Tibial artery (tissue), 4 donors: ENCODE results near the gene G2E3.

Source experiments
- DNase-seq, 2 donors: peaks; one replicate each; pipeline ENCODE4 v3.0.0-alpha.2; 2019
- H3K27ac ChIP-seq, 2 donors: fragments of 200-600 bp; sonication (generic) in 1 of 2; 1 replicate in 1 of 2; 2 replicates in 1 of 2; pipeline ENCODE4 v1.5.1; 2018 to 2019; ENCODE audit warnings: mild to moderate bottlenecking in 1 of 2
- H3K27me3 ChIP-seq, 2 donors: fragments of 200-600 bp; sonication (generic) in 1 of 2; one replicate each; pipeline versions ENCODE4 v1.5.1 to v1.6.0; 2016 to 2019
- H3K36me3 ChIP-seq, 3 donors: fragments of 200-600 bp; sonication (generic) in 2 of 3; one replicate each; pipeline ENCODE4 v1.5.1; 2016 to 2019; ENCODE audit warnings: mild to moderate bottlenecking in 2 of 3
- H3K4me1 ChIP-seq, 4 donors: fragments of 200-600 bp; sonication (generic) in 2 of 4; 1 replicate in 3 of 4; 2 replicates in 1 of 4; pipeline ENCODE4 v1.5.1; 2016 to 2019
- H3K4me3 ChIP-seq, 2 donors: fragments of 200-600 bp; sonication (generic) in 1 of 2; 1 replicate in 1 of 2; 2 replicates in 1 of 2; pipeline ENCODE4 v1.5.1; 2018 to 2019; ENCODE audit warnings: mild to moderate bottlenecking in 2 of 2
- H3K9me3 ChIP-seq, 3 donors: fragments of 200-600 bp; sonication (generic) in 1 of 3; one replicate each; pipeline ENCODE4 v1.5.1; 2016 to 2019
- intact Hi-C: fragments of 100-400 bp; cut with DNase I; formaldehyde crosslinking; loops from one replicate; pipeline ENCODE4 v1.15.0; 2023; ENCODE audit warnings: low total_unique reads
- TF ChIP-seq, protein P1 (sequence below), 2 experiments: fragments of 200-600 bp in 1 of 2; fragments of 450-650 bp in 1 of 2; IDR thresholded peaks; one replicate each; pipeline ENCODE4 v1.5.1; 2017 to 2019; ENCODE audit warnings: antibody characterized with exemption in 2 of 2, mild to moderate bottlenecking in 1 of 2, moderate library complexity in 1 of 2

The G2E3 gene

DNA sequence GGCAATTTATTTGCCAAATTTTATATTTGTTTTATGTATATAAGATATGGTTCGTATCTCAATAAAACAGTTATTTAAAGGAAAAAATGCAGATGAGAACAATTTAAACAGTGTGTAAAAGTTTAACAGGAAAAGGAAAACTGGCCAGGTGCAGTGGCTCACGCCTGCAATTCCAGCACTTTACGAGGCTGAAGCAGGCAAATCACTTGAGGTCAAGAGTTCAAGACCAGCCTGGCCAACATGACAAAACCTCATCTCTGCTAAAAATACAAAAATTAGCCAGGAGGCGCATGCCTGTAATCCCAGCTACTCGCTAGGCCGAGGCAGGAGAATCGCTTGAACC lies 22.3 kb downstream of the G2E3 start:
- H3K27ac ChIP-seq, result no peak overlapping the region
- H3K9me3 ChIP-seq, result no peaks in the 10 kb centered on the region
- TF ChIP-seq, protein P1, sequence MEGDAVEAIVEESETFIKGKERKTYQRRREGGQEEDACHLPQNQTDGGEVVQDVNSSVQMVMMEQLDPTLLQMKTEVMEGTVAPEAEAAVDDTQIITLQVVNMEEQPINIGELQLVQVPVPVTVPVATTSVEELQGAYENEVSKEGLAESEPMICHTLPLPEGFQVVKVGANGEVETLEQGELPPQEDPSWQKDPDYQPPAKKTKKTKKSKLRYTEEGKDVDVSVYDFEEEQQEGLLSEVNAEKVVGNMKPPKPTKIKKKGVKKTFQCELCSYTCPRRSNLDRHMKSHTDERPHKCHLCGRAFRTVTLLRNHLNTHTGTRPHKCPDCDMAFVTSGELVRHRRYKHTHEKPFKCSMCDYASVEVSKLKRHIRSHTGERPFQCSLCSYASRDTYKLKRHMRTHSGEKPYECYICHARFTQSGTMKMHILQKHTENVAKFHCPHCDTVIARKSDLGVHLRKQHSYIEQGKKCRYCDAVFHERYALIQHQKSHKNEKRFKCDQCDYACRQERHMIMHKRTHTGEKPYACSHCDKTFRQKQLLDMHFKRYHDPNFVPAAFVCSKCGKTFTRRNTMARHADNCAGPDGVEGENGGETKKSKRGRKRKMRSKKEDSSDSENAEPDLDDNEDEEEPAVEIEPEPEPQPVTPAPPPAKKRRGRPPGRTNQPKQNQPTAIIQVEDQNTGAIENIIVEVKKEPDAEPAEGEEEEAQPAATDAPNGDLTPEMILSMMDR (IDR thresholded peaks at IDR 0.05), result no peak
- H3K4me3 ChIP-seq, result no peak overlapping the region
- no peak for DNase-seq
- intact Hi-C loops, result no loop called here
- H3K4me1 ChIP-seq, result no peaks in the 10 kb centered on the region
- H3K36me3 ChIP-seq, result peaks cover 0 to 6% (median 5%) of the 10 kb centered on the region in 3 donors
- H3K27me3 ChIP-seq, result no peaks in the 10 kb centered on the region

DNA sequence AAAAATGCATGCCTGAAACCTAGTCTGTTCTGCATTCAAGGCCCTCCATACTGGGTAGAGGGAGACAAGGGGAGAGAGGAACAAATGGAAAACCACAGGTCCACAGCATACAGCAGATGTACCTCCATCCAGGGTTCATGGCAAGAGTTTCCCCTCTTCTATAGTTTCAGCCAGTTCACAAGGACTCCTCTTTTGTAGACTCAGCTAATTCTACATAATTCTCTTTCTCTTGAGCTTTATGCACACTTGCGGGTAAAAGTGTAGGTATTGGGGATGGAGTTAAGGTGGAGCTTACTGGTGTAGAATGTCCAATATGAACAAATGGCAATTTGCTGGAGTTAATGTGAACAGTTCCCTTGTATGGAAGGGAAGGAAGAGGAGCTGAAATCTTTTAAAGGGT lies 23.4 kb downstream of the G2E3 start:
- no peaks in the 10 kb centered on the region for H3K9me3 ChIP-seq
- no peak for DNase-seq
- peaks cover 0 to 6% (median 5%) of the 10 kb centered on the region in 3 donors for H3K36me3 ChIP-seq
- no peak overlapping the region for H3K4me3 ChIP-seq
- intact Hi-C loops, result no loop called here
- TF ChIP-seq, protein P1 (IDR thresholded peaks at IDR 0.05), result no peak
- no peaks in the 10 kb centered on the region for H3K27me3 ChIP-seq
- H3K27ac ChIP-seq, result no peak overlapping the region
- no peaks in the 10 kb centered on the region for H3K4me1 ChIP-seq

GRCh38 chr14:30584058-30584630 lies 25.2 kb downstream of the G2E3 start:
- peaks cover 0 to 6% (median 5%) of the 10 kb centered on the region in 3 donors for H3K36me3 ChIP-seq
- no peak overlapping the region for H3K4me3 ChIP-seq
- TF ChIP-seq, protein P1 (IDR thresholded peaks at IDR 0.05), result no peak
- H3K9me3 ChIP-seq, result no peaks in the 10 kb centered on the region
- H3K4me1 ChIP-seq, result no peaks in the 10 kb centered on the region
- H3K27ac ChIP-seq, result no peak overlapping the region
- H3K27me3 ChIP-seq, result no peaks in the 10 kb centered on the region
- intact Hi-C loops, result no loop called here
- DNase-seq, result no peak

- Histone ChIP-seq H3K4me1 (no peaks in the 10 kb centered on the region), H3K27me3 (no peaks in the 10 kb centered on the region), H3K9me3 (no peaks in the 10 kb centered on the region), H3K4me3 (no peak overlapping the region), H3K36me3 (peaks cover 0 to 11% (median 6%) of the 10 kb centered on the region in 3 donors), H3K27ac (no peak overlapping the region)
- DNase-seq, result no peak
- intact Hi-C loops, result no loop called here
- TF ChIP-seq, protein P1 (IDR thresholded peaks at IDR 0.05), result no peak
Measured at GRCh38 chr14:30585204-30585603, 26.2 kb downstream of the G2E3 start.

DNA sequence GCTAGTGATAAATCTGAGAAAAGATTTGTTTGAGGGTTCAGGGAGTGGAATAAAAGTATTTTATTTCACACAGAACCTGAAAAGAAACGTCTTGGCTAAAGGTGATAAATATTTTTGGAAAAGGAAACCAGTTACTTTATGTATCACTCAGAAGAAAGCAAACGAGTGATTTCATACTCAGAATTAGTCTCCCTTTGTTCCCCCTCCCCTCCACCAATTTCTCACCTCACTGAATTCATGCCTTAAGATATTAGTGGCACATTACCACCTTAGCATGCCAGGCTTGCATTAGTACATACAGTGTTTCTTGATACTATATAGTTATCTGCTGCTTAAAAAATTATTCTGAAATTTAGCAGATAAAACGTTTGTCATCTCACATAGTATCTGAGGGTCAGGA lies 28.2 kb downstream of the G2E3 start:
- H3K4me1 ChIP-seq, result no peaks in the 10 kb centered on the region
- no peak overlapping the region for H3K4me3 ChIP-seq
- DNase-seq, result no peak
- no peaks in the 10 kb centered on the region for H3K9me3 ChIP-seq
- TF ChIP-seq, protein P1 (IDR thresholded peaks at IDR 0.05), result no peak
- intact Hi-C loops, result no loop called here
- H3K27me3 ChIP-seq, result no peaks in the 10 kb centered on the region
- H3K36me3 ChIP-seq, result peaks cover 0 to 6% (median 6%) of the 10 kb centered on the region in 3 donors
- no peak overlapping the region for H3K27ac ChIP-seq

DNA sequence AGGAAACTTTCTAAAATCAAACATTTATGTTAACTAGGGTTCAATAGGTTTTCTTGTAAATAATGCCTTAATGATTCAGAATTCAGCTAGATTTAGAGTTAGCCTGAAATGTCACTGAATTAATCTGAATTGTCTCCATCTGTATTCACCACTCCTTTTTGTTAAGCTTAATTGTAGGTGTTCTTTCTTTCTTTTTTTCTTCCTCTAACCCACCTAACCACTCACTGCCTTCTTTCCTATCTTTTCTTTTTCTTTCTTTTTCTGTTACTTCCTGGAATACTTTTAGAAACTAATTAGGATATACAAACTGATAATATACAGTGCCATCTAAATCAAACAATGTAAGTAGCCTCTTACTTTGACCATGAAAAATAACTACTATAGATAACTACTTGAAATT lies 29.9 kb downstream of the G2E3 start:
- intact Hi-C loops, result no loop called here
- H3K27me3 ChIP-seq, result no peaks in the 10 kb centered on the region
- no peaks in the 10 kb centered on the region for H3K9me3 ChIP-seq
- H3K4me1 ChIP-seq, result no peaks in the 10 kb centered on the region
- TF ChIP-seq, protein P1 (IDR thresholded peaks at IDR 0.05), result no peak
- no peak overlapping the region for H3K27ac ChIP-seq
- no peak for DNase-seq
- H3K36me3 ChIP-seq, result peaks cover 0 to 13% (median 6%) of the 10 kb centered on the region in 3 donors
- no peak overlapping the region for H3K4me3 ChIP-seq
